Measurements from ENCODE around the gene SHISA8.

Gene SHISA8

DNA sequence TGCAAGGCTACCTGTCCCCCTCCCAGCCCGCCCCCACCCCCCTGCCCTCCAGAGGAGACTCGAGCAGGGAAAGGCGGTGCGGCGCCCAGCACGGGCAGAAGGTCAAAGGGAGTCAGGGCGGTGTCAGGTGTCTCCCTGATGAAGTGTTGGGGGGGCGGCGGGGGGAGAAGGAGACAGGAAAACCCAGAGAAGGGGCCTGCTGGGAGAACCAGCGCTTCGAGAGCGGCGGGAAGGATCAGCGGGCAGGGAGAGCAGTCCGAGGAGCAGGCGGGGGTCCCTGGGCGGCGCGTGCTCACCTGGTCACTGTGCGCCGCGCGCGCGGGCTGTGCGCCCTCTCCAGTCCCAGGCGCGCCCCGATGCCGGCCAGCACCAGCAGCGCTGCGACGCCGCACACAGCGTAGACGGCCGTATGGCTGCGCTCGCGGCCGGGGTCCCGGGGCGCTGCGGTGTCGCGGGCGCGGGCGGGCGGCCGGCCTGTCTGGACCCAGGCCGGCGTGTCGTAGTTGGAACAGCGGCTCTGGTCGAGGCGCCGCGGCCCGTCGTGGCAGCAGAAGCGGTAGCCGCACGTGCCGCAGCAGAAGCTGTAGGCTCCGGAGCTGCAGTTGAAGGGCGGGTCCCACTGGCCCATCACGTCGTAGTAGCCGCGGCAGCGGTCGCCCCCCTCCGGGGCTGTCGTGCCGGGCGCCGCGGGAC lies 886 bp downstream of the SHISA8 start:
- DNase-seq: no peak

- DNase-seq: no peak
These were observed 1.7 kb downstream of the SHISA8 start for GRCh38 chr22:41913040-41913719.

DNA sequence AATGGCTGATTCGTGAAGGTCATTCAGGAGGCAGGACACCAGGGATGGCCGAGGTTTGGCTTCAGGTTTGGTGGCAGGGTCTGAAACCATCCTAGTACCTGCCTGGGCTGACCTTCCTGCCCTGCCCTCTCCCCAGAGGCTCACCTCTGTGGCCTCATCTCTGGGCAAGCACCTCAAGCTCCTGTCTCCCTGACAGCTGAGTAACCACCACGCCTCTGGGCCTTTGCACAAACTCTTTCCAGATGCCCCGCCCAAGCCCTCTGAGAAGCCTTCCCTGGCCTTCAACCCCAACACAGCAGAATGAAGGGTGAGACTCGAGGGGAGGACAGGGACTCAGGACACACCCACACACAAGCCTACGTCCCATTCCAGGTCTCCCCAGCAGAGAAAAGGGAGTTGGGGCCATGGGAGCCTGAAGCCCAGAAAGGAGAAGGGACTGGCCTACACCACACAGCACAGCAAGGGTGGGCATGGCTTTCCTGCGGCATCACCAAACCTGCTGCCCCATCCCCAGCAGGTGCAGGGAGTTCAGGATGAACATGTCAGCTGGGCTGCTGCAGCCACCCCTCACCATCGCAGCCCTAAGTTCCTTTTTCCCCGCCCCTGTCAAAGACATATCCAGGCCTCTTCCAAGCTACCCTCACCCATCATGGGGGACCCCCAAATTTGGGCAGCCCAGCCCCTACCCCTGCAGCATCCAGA lies 2.4 kb downstream of the SHISA8 start:
- DNase-seq: no peak

DNA sequence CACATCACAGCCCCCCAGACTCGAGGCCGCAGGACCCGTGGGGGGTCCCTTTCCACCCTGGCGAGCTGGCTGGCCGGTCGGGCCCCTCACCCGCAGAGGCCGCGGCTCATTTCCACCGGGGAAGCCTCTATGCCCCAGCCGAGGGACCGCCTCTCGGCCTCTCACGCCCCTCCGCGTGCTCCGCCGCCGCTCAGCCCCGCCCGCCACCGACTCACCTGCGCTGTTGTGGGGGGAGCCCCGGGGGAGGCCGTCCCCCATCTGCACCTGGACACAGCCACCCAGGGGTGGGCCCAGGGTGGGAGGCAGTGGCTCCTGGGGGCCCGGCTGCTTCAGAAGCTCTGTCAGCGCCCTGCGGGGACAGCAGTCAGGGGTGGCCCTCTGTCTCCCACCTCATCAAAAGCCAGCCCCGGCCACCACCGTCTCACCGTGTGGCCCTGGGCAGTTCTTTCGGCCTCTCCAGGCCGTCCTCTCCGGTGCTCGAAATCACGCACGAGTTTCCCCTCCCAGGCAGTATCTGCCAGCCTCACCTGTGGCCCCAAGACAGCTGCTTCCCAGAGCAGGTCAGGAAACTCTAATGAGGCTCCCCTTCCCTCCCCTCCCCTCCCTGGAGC lies 3.8 kb downstream of the SHISA8 start:
- DNase-seq: no peak

- DNase-seq: no peak
These were observed 4.5 kb downstream of the SHISA8 start for GRCh38 chr22:41910050-41911000.

DNA sequence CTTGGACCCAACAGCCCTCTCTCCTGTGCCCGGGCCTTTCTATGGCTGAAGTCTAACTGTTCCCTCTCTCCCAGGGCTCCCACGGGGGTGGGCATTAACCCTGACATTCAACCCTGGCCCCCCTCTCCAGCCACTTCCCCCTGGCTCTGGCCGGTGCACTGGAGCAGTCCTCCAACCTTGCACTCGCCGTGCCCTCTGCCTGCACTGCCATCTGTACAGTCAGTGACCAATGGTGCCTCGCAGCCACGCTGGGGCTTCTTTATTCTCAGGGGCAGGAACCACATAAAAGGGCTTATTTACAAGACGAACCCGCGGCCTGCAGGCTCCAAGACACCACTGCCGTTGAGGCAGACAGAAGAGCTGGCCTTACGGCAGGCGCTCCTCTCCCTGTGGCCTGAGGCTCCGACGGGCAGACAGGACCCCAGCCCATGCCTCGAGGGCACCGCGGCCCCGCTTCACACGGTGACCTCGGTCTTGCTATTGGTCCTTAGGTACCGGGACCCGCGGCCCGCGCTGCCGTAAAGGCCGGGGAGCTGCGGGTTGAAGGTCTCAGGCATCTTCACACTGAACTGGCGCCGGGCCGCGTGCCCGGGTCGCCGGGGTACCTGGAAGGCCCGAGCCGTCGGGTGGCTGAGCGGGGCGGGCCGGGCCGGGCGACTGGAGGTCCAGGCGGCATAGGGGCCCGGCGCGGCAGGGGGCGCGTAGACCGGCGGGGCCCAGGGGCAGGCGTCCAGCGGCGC lies 5.4 kb downstream of the SHISA8 start:
- DNase-seq: no peak

GRCh38 chr22:41908411-41909309 lies 6.2 kb downstream of the SHISA8 start:
- no peak for DNase-seq

- no peak for DNase-seq
These were observed 7.2 kb downstream of the SHISA8 start for GRCh38 chr22:41907436-41908401.

- DNase-seq: no peak
These were observed 8.1 kb downstream of the SHISA8 start for GRCh38 chr22:41906822-41907221.

DNA sequence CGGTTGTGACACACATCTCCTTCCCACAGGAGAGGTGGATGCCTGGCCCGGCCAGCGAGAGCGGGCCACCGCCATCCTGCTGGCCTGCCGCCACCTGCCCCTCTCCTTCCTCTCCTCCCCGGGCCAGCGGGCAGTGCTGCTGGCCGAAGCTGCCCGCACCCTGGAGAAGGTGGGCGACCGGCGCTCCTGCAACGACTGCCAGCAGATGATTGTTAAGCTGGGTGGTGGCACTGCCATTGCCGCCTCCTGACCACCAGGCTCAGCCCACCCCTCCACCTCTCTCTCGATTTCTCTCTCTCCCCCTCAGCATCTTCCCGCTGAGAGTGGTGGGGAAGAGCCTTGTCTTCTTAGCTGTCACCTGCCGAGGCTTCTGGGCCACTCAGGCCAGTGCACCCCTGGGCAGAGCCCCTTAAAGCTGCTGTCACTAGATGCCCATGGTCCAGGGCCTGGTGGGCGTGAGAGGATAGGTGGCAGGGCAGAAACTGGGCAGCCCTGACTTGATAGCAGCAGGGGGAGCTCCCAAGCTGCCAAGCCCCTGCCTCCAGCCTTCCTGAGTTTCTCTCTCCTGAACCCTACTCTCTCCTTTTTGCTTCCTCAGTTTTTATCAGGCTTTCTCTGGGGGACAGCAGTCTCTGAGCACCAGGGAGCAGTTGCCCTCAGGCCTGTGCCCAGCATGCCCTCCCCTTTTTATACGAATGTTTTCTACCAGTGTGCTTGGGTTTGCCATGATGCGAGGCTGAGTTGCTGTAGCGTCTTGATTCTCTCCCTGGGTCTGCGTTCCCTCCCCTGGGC lies 9.3 kb downstream of the SHISA8 start:
- no peak for DNase-seq

GRCh38 chr22:41904450-41905410 lies 10.1 kb downstream of the SHISA8 start:
- DNase-seq: no peak

DNA sequence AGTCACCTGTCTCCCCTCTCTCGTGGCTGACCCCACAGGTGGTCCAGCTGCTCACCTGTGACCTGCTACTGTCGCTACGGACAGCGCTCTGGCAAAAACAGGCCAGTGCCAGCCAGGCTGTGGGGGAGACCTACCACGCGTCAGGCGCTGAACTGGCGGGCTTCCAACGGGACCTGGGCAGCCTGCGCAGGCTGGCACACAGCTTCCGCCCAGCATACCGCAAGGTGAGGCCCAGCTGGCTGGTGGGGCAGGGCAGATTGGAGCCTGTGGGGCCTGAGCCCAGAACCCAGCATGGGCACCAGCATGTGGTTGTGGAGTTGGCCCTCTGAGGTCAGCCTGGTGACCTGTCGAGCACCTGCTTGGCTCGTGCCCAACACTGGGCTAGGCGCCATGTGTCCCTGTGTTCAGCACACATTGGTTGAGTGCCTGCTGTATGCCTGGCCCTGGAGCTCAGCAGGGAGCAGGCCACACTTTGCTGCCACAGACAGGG lies 11.9 kb downstream of the SHISA8 start:
- no peak for DNase-seq

DNA sequence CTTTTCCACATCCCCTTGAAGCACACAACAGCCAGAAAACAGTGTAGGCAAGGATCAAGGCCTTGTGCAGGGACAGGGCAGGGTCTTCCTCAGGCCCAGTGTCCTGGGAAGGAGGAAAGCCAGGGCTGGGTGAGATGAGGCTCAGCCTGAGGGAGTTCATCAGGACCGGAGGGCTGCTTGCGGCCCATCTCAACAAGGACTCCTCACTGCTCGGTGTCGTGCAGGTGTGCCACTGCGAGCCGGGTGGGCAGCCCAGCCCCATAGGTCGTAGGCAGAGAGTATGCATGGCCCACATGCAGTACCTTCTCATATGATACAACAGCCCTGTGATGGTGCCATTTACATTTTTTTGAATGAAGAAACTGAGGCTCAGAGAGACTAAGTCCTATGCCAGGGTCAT lies 12.9 kb downstream of the SHISA8 start:
- DNase-seq: no peak

DNA sequence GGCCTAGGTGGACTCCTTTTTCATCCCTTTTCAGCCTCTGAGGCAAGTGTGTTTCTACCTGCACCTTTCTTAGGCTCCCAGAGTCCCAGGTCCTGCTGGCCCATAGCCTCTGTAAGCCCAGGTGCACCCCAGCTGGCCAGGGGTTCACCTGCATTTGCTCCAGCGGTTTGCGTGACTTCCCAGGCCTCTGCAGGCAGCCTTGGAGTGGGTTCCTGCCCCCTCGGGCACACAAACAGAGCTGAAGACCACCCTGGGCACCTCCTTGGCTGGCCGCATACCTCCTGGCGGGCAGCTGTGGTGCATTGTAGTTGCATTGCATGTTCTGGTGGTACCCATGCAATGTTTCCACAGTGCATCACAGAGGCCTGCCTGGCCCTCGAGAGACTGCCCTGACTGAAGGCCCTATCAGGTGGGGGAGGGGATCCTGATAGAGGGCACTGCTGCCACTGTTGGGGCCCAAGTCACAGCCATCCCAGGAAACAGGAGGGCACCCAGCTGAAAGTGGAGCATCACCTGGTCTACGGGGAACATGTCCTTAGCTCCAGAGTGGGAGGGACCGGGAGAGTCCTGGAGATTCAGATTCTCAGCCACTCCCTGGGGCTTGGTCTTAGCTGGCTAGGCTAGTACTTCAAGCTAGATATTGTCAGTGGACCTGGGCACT lies 14.1 kb downstream of the SHISA8 start:
- DNase-seq: no peak

GRCh38 chr22:41899992-41900651 lies 14.8 kb downstream of the SHISA8 start:
- no peak for DNase-seq

GRCh38 chr22:41899110-41899509 lies 15.8 kb downstream of the SHISA8 start:
- no peak for DNase-seq

Data from activated CD4-positive, CD25-positive, alpha-beta regulatory T cell (primary cell).